SJSA1 (cell line): Measurements from ENCODE around the gene CTXN3. TPM values are rescaled to one million over a fixed set of nuclear protein-coding genes. Genes with fewer than 3 reads are reported as not detected.

Experiments used
- DNase-seq, 2 experiments: peaks; one replicate each; pipeline ENCODE4 v3.0.0-alpha.2; 2015 to 2020; ENCODE audit warnings: low spot score in 2 of 2, low read depth in 1 of 2
- H3K27ac ChIP-seq: fragments of 250-450 bp; sonication (Bioruptor Pico); 2 replicates; pipeline ENCODE4 v1.5.1; 2020; ENCODE audit warnings: mild to moderate bottlenecking, moderate library complexity
- H3K27me3 ChIP-seq: fragments of 250-450 bp; sonication (Bioruptor Pico); replicated peaks from 2 replicates; pipeline ENCODE4 v1.5.1; 2020; ENCODE audit warnings: mild to moderate bottlenecking, moderate library complexity
- H3K36me3 ChIP-seq: fragments of 250-450 bp; sonication (Bioruptor Pico); 2 replicates; pipeline ENCODE4 v1.5.1; 2020; ENCODE audit warnings: mild to moderate bottlenecking
- H3K4me1 ChIP-seq: fragments of 250-450 bp; sonication (Bioruptor Pico); replicated peaks from 2 replicates; pipeline ENCODE4 v1.6.1; 2021; ENCODE audit warnings: mild to moderate bottlenecking
- H3K4me3 ChIP-seq: fragments of 250-450 bp; sonication (Bioruptor Pico); 2 replicates; pipeline ENCODE4 v1.5.1; 2020; ENCODE audit warnings: mild to moderate bottlenecking
- H3K9me3 ChIP-seq: fragments of 250-450 bp; sonication (Bioruptor Pico); replicated peaks from 2 replicates; pipeline ENCODE4 v1.5.1; 2020; ENCODE audit warnings: mild to moderate bottlenecking
- total RNA-seq: library from RNA; depleted of rRNA; stranded (reverse); fragments of >200 nt; shearing (Covaris generic); gene quantifications from 2 replicates; pipeline ENCODE4 v1.2.3, GENCODE V29; 2014; rRNA removed

The CTXN3 gene
- total RNA-seq, 1 experiment from 2014 or later: not detected

DNA sequence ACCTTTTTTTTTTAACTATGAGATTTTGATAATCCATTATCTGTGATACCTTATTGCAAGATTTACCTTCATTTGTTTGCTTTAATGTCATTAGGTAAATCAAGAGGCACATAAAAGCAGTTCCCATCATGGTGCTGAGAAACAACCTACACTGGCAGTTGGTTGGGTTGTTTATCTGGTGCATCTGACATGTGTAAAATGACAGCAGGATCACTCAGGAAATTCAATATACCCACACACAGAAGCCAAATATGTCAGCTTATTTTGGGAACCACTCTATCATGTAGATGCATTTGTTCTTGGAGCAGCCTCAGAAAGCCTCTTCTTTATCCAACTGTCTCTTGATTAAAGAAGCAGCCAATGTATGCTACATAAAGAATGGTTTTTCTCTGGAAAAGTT lies 46.5 kb downstream of the CTXN3 start:
- no peaks in the 10 kb centered on the region for H3K36me3 ChIP-seq

DNA sequence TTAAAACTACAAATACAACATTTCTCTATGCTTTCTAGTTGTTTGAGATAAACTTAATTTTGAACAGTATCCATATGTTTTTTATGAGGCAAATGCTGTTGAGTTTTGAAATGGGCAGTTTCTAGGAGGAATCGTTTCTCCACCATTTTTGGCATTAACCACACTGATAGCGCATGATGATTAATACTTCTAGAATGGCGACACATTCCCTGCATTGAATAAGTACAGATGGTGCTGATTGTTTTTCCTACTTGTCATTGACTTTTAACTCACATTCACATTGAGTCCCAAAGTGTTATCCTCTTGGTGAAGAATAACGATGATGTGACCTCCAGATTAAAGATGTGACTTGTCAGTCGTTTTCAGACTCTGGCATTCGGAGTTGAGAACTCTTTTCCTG lies 47.8 kb downstream of the CTXN3 start:
- no peaks in the 10 kb centered on the region for H3K36me3 ChIP-seq
- peaks cover 30% of the 10 kb centered on the region for H3K4me1 ChIP-seq
- no peaks in the 10 kb centered on the region for H3K27me3 ChIP-seq
- no peaks in the 10 kb centered on the region for H3K9me3 ChIP-seq
- DNase-seq: peak in 1 of 2 experiments; percentile 41
- no peak overlapping the region for H3K4me3 ChIP-seq
- peak overlapping the region; percentile 4; the same call in 1 of the 2 replicates for H3K27ac ChIP-seq

More for the DNA sequence above, 46.5 kb downstream of the CTXN3 start:
- Histone ChIP-seq H3K9me3 (no peaks in the 10 kb centered on the region), H3K27me3 (no peaks in the 10 kb centered on the region), H3K27ac (no peak overlapping the region), H3K4me3 (no peak overlapping the region), H3K4me1 (peaks cover 30% of the 10 kb centered on the region)
- DNase-seq: no peak

GRCh38 chr5:127697894-127698600 lies 49.2 kb downstream of the CTXN3 start:
- H3K36me3 ChIP-seq: no peaks in the 10 kb centered on the region
- no peak overlapping the region for H3K27ac ChIP-seq
- H3K9me3 ChIP-seq: no peaks in the 10 kb centered on the region
- H3K4me3 ChIP-seq: no peak overlapping the region
- no peaks in the 10 kb centered on the region for H3K27me3 ChIP-seq
- H3K4me1 ChIP-seq: peaks cover 30% of the 10 kb centered on the region
- peak in 1 of 2 experiments; percentile 53 for DNase-seq

DNA sequence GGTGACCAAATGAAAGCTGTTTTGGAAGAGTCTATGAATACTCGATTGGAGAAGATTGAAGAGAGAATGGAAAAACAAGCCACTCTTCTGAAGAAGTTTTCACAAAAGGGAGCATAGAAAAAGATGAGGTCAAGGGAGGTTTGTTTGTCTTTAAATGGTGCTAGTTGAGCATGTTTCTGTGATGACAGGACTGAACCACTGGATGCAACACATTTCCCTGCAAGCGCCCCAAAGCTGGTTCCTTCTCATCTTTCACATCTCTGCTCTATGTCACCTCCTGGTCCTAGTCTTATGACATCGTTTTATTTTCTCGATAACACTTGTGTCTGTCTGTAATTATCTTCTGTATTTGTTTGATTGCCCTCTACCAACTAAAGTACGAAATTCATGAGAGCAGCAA lies 50.5 kb downstream of the CTXN3 start:
- no peak for DNase-seq
- Histone ChIP-seq H3K27me3 (no peaks in the 10 kb centered on the region), H3K27ac (no peak overlapping the region), H3K36me3 (no peaks in the 10 kb centered on the region), H3K4me3 (no peak overlapping the region), H3K9me3 (no peaks in the 10 kb centered on the region), H3K4me1 (peaks cover 30% of the 10 kb centered on the region)

GRCh38 chr5:127700237-127700766 lies 51.4 kb downstream of the CTXN3 start:
- DNase-seq: no peak
- no peak overlapping the region for H3K4me3 ChIP-seq
- peaks cover 33% of the 10 kb centered on the region for H3K4me1 ChIP-seq
- H3K9me3 ChIP-seq: no peaks in the 10 kb centered on the region
- H3K27me3 ChIP-seq: no peaks in the 10 kb centered on the region
- H3K36me3 ChIP-seq: no peaks in the 10 kb centered on the region
- H3K27ac ChIP-seq: no peak overlapping the region

- no peaks in the 10 kb centered on the region for H3K9me3 ChIP-seq
- DNase-seq: no peak
- no peak overlapping the region for H3K27ac ChIP-seq
- no peaks in the 10 kb centered on the region for H3K36me3 ChIP-seq
- no peak overlapping the region for H3K4me3 ChIP-seq
- no peaks in the 10 kb centered on the region for H3K27me3 ChIP-seq
- peaks cover 21% of the 10 kb centered on the region for H3K4me1 ChIP-seq
Measured at GRCh38 chr5:127702434-127702833, 53.6 kb downstream of the CTXN3 start.

- Histone ChIP-seq H3K9me3 (no peaks in the 10 kb centered on the region), H3K4me3 (no peak within 1 kb of the TSS), H3K27me3 (no peaks in the 10 kb centered on the region), H3K4me1 (peaks cover 17% of the 10 kb centered on the region), H3K36me3 (no peaks in the 10 kb centered on the region), H3K27ac (no peak within 1 kb of the TSS)
- no peak for DNase-seq
Measured at GRCh38 chr5:127702926-127703561, 54.2 kb downstream of the CTXN3 start, which contains the start of gene CCDC192. CCDC192 (plus strand) TSS chr5:127703391; CDS start chr5:127703446, 55 bp downstream.

DNA sequence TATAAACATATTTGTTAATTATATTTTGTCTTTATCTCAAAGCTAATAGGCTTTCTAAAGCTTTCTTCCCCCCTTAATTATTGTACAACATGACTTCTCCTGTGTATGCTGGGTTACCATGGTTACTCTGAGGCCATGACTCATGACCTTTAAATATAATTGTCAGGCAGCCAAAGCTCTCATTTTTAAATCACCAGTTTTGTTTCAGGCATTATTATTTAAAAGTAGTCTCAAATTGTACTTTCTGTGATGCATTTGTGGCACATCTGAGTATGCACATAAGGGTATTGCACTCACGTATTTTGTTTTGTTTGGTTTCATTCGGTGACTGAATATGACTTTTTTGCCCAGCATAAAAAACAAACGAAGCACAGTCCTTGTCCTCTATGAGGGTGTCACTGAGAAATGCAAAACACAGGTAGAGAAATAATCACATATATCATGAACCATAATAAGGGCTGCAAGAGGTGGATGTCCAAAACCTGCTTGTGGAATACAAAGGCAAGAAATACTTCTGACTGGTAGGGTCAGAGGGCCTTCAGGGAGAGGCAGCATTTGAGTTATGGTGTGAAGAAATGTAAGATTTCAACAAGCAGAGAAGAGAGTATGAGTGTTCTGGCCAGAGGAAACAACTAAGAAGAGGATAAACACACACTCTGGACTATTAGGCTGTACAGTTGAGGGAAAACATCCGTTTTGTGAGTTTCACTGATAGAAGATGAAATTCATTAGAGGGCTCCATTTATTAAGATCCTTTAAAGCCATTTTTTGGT lies 56.4 kb downstream of the CTXN3 start:
- no peak overlapping the region for H3K4me3 ChIP-seq
- peak in 1 of 2 experiments; percentile 51 for DNase-seq
- H3K36me3 ChIP-seq: no peaks in the 10 kb centered on the region
- H3K27me3 ChIP-seq: no peaks in the 10 kb centered on the region
- no peak overlapping the region for H3K27ac ChIP-seq
- no peaks in the 10 kb centered on the region for H3K9me3 ChIP-seq
- 0 out of 2 replicates have a peak, but pooled peaks cover 3% of the 10 kb centered on the region for H3K4me1 ChIP-seq

DNA sequence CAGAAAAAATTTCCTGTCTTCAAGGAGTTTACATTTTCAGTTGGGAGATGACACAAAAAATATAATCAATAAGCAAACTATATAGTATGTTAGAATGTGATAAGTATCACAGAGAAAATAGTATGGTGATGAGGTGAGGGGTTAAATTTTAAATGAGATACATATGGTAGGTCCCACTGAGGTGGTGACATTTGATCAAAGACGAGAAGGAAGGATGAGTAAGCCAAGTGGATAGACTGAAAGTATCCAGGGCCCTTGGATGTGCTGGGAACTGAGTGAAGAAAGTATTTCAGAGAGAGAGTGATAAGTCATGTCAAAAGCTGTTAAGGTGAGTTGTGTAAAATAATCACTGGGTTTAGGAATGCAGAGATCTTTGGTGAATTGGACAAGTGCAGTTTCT lies 57.8 kb downstream of the CTXN3 start:
- DNase-seq: no peak
- Histone ChIP-seq H3K4me1 (0 out of 2 replicates have a peak, but pooled peaks cover 3% of the 10 kb centered on the region), H3K9me3 (no peaks in the 10 kb centered on the region), H3K4me3 (no peak overlapping the region), H3K36me3 (no peaks in the 10 kb centered on the region), H3K27me3 (no peaks in the 10 kb centered on the region), H3K27ac (no peak overlapping the region)

- Histone ChIP-seq H3K4me3 (no peak overlapping the region), H3K4me1 (0 out of 2 replicates have a peak, but pooled peaks cover 3% of the 10 kb centered on the region), H3K36me3 (no peaks in the 10 kb centered on the region), H3K9me3 (no peaks in the 10 kb centered on the region), H3K27me3 (no peaks in the 10 kb centered on the region), H3K27ac (no peak overlapping the region)
- no peak for DNase-seq
Measured at GRCh38 chr5:127707209-127707608, 58.3 kb downstream of the CTXN3 start.

Other genes with a start within 250 kb of the CTXN3 start
- gene PRRC1, start 131.4 kb upstream of the CTXN3 start, total RNA-seq: 63.3 and 73.9 TPM in 2 replicates
- gene CCDC192, start 54.3 kb downstream of the CTXN3 start, total RNA-seq: not detected in 2 replicates